Neural crest cell (in vitro differentiated cells): ENCODE results near the gene RASL10A. TPM values are rescaled to one million over a fixed set of nuclear protein-coding genes. Genes with fewer than 3 reads are reported as not detected.

Source experiments
- DNase-seq: peaks from one replicate; pipeline ENCODE4 v3.0.0; 2021; ENCODE audit warnings: low read depth, mixed read lengths, low spot score
- H3K27ac Mint-ChIP-seq: one replicate; pipeline ENCODE4 v1.8.0; 2021; ENCODE audit warnings: mild to moderate bottlenecking, mixed read lengths; ENCODE audit not compliant: unreplicated experiment
- H3K27me3 Mint-ChIP-seq: 2 replicates; pipeline ENCODE4 v1.8.0; 2021; ENCODE audit warnings: low read depth, mild to moderate bottlenecking, mixed read lengths
- H3K36me3 Mint-ChIP-seq: 2 replicates; pipeline ENCODE4 v1.8.0; 2021; ENCODE audit warnings: low read depth, mild to moderate bottlenecking, mixed read lengths
- H3K4me1 Mint-ChIP-seq: 2 replicates; pipeline ENCODE4 v1.8.0; 2021; ENCODE audit warnings: mixed read lengths
- H3K4me3 Mint-ChIP-seq: one replicate; pipeline ENCODE4 v1.8.0; 2021; ENCODE audit warnings: mild to moderate bottlenecking, mixed read lengths
- H3K9me3 Mint-ChIP-seq: 2 replicates; pipeline ENCODE4 v1.8.0; 2021; ENCODE audit warnings: mixed read lengths
- total RNA-seq: library from RNA; stranded (reverse); gene quantifications from 2 replicates; pipeline ENCODE4 v1.2.1, GENCODE V29; 2021
- TF ChIP-seq, protein P1 (sequence below): fragments of 200-600 bp; sonication (generic); conservative IDR thresholded peaks from 2 replicates; pipeline ENCODE4 v1.5.0; 2021; ENCODE audit warnings: antibody characterized with exemption, mild to moderate bottlenecking

Gene RASL10A
- total RNA-seq, 1 donor from 2014 or later: 0.63 TPM

DNA sequence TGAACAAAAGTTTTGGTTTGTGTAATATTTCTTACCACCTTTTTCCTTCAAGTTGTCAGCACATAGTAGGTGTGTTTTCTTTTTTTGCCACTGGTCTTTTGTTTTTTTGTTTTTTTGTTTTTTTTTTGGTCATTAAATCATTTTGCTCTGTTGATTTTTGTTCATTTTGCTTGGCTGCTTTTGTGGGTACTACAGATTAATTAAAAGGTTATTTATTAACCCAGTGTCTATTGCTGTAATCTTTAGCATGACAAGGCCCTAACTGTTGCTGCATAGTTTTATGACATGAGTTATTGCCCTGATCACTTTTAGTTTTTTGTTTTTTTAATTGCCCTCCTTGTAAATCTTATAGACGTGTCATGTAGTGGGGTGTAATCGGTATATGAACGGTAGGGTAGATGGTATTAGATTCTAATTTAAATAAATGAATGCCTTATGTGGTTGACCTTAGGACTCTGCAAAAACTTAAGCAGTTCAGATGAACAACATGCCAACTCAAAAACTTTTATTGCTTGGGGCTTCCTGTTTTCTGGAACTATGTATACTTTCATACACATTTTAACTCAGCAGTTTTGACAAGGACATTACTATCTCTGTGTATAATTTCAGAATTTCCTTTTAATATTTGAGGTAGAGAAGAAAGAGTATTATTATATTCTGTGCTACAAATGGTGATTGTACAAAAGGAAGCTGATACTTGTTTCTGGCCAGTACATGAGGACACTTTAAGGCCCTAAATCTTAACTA is 39.5 kb downstream of the RASL10A start:
- Mint-ChIP-seq H3K9me3 (no peaks in the 10 kb centered on the region), H3K4me3 (no peak overlapping the region), H3K27ac (no peak overlapping the region), H3K36me3 (peaks cover 43% of the 10 kb centered on the region), H3K27me3 (no peaks in the 10 kb centered on the region), H3K4me1 (peaks cover 24% of the 10 kb centered on the region)
- TF ChIP-seq, protein P1, sequence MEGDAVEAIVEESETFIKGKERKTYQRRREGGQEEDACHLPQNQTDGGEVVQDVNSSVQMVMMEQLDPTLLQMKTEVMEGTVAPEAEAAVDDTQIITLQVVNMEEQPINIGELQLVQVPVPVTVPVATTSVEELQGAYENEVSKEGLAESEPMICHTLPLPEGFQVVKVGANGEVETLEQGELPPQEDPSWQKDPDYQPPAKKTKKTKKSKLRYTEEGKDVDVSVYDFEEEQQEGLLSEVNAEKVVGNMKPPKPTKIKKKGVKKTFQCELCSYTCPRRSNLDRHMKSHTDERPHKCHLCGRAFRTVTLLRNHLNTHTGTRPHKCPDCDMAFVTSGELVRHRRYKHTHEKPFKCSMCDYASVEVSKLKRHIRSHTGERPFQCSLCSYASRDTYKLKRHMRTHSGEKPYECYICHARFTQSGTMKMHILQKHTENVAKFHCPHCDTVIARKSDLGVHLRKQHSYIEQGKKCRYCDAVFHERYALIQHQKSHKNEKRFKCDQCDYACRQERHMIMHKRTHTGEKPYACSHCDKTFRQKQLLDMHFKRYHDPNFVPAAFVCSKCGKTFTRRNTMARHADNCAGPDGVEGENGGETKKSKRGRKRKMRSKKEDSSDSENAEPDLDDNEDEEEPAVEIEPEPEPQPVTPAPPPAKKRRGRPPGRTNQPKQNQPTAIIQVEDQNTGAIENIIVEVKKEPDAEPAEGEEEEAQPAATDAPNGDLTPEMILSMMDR: no peak
- no peak for DNase-seq

DNA sequence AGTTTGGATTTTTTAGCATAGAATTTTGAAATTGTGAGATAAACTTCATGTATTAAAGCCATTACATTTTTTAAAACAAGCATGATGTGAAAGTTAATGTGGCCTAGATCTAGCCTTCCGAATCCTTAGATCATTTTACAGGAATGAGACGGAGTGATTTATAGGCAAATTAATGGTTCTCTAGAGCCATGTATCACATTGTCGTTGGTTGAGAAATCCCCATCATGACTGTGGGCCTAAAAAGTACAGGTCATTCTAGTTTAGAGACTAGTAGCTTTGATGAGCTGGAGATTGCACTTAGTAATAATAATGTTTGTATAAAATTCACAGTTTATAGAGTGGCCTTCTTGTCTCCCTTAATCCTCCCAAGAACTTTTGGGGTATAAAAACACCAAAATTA is 40.3 kb downstream of the RASL10A start:
- H3K27ac Mint-ChIP-seq: no peak overlapping the region
- TF ChIP-seq, protein P1: no peak
- H3K4me1 Mint-ChIP-seq: peaks cover 33% of the 10 kb centered on the region
- peaks cover 46% of the 10 kb centered on the region for H3K36me3 Mint-ChIP-seq
- DNase-seq: no peak
- no peaks in the 10 kb centered on the region for H3K9me3 Mint-ChIP-seq
- no peak overlapping the region for H3K4me3 Mint-ChIP-seq
- H3K27me3 Mint-ChIP-seq: no peaks in the 10 kb centered on the region

DNA sequence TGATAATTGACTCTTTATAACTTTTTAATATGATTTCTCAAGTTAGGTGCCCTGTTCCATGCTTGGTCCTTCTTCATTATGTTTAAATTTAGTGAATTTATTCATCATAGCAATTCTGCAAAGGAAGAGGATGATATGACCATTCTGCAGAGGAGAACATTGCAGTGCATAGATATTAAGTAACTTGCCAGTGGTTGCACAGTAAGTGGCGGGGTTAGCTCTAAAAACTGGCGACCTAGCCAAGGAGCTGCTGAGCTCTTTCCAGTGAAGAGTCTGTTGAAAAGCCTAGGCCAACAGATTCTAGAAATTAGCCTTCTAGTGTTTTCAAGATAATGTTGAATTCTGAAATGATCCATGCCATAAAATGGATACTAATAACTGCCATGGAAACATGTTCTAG is 42.9 kb downstream of the RASL10A start:
- peaks cover 50% of the 10 kb centered on the region for H3K4me1 Mint-ChIP-seq
- H3K9me3 Mint-ChIP-seq: no peaks in the 10 kb centered on the region
- DNase-seq: no peak
- peaks cover 50% of the 10 kb centered on the region for H3K36me3 Mint-ChIP-seq
- TF ChIP-seq, protein P1: no peak
- peak overlapping the region; percentile 39 for H3K4me3 Mint-ChIP-seq
- no peak overlapping the region for H3K27ac Mint-ChIP-seq
- peaks cover 2% of the 10 kb centered on the region for H3K27me3 Mint-ChIP-seq

DNA sequence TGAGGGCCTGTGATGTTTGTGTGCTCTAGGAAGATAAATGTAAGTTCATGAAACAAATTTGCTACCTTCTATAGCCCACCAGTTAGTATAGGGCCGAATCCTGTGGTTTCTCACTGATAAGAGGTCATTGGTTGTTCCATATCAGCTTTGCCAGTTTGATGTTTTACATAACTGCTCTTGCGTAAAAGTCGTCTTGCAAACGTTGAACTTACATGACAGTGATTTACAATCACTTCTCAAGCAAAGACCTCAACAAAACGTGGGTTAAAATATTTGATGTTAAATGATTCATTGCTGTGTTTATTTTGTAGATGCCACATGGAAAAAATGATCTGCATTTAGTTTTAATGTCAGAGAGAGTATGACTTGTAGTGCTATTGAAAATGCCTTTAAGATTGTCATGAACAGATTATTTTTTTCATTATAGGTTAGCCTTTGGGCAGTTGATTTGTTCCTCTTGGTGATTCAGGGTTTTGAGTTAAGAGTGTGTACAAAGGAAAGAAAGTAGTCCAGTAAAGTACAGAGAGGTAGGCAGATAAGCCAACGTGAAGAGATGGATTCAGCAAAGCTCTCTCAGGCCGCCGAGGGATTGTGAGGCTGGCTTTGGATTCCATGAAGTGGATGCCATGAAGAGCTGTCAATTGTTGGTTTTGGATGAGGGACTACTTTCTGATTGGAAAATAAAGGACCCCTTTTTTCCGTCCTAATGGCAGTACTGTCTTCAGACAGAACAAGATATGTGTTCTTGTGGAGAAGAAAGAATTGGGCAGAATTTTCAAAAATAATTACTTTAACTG is 44.8 kb downstream of the RASL10A start:
- Mint-ChIP-seq H3K4me1 (peaks cover 65% of the 10 kb centered on the region), H3K4me3 (peak overlapping the region; percentile 99), H3K27ac (peak overlapping the region; percentile 23), H3K36me3 (peaks cover 42% of the 10 kb centered on the region), H3K9me3 (no peaks in the 10 kb centered on the region), H3K27me3 (peaks cover 2% of the 10 kb centered on the region)
- no peak for DNase-seq
- TF ChIP-seq, protein P1: no peak

DNA sequence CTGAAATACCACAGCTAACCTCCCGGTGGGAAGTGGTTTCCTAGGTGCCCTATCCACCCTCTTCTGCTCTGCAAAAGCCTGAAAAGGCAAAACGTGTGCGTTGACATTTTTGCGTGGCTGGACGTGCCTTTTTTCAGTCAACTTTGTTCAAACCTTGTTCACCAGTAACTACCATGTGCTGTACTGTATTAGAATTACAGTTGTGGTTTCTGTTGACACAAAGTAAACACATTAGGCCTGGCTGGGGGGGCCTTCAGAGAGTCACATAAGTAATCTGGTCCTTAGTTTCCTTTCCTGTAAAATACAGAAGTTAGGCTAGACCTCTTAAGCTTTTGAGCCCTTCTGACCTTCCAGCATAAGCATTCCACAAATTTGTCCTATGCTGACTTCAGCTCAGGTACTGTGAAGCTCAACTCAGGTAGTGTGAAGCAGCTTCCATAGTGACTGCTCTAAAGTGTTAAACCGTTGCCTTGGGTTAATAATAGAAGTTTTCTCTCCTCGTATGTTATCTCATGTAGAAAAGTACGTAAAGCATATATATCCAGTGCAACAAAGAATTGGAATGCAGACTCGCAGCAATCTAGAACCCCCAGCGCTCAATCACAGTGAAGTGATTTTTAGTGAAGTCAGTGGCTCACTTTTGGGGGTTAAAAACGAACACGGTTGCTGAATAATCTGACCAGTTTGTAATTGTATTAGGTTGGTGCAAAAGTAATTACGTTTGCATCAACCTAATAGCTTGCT is 45.6 kb downstream of the RASL10A start:
- H3K9me3 Mint-ChIP-seq: no peaks in the 10 kb centered on the region
- peak overlapping the region; percentile 98 for H3K27ac Mint-ChIP-seq
- peaks cover 2% of the 10 kb centered on the region for H3K27me3 Mint-ChIP-seq
- H3K4me3 Mint-ChIP-seq: peak overlapping the region; percentile 99
- H3K4me1 Mint-ChIP-seq: peaks cover 63% of the 10 kb centered on the region
- no peak for DNase-seq
- TF ChIP-seq, protein P1: no peak
- H3K36me3 Mint-ChIP-seq: peaks cover 36% of the 10 kb centered on the region
